Nucleus accumbens (tissue), 56 donors: Measurements from ENCODE around the gene CAPS.
A peak's percentile ranks its signal among the peaks of the same experiment; 100 is the strongest.

Experiments
- DNase-seq, 56 donors: peaks; one replicate each; lab custom pipeline; 2025; lab: John Stamatoyannopoulos, UW

The CAPS gene

GRCh38 chr19:5932609-5933262 is 18.7 kb downstream of the CAPS start:
- DNase-seq = peak in 11 of 56 donors; percentile 9 to 52 (median 23)

GRCh38 chr19:5933391-5934068 is 19.5 kb downstream of the CAPS start:
- no peak for DNase-seq

GRCh38 chr19:5934069-5934401 is 20.0 kb downstream of the CAPS start:
- no peak for DNase-seq

DNA sequence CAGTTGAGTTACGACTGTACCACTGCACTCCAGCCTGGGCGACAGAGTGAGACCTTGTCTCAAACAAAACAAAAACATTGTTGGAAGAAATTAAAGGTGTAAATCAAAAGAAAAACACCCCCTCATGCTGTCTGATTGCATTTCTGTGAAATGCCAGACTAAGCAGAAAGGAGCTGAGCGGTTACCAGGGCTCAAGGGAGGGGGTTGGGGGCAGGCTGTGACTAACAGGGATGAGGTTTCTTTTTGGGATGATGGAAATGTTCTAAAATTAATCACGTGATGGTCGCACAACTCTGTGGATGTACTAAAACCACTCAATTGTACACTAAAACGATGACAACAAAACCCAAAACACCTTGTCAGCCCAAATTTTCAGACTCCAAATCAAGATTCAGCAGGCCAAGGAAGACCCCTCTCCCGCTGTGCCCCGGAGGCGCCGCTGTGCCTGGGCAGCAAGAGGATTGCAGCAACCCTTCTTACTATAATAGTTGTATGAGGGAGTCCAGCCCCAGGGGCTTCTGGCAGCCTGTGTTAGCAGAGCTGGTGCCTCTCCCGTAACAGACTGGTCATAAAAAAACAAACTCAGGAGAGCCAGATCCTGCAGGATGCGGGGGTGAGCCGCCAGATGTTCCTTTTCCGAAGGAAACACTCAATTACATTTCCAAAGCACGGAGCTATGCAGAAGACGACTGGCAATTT is 20.9 kb downstream of the CAPS start:
- no peak for DNase-seq

- no peak for DNase-seq
Measured at GRCh38 chr19:5935473-5936291, 21.6 kb downstream of the CAPS start.

GRCh38 chr19:5936292-5936592 is 22.2 kb downstream of the CAPS start:
- DNase-seq = no peak

GRCh38 chr19:5937550-5937949 is 23.5 kb downstream of the CAPS start:
- no peak for DNase-seq

DNA sequence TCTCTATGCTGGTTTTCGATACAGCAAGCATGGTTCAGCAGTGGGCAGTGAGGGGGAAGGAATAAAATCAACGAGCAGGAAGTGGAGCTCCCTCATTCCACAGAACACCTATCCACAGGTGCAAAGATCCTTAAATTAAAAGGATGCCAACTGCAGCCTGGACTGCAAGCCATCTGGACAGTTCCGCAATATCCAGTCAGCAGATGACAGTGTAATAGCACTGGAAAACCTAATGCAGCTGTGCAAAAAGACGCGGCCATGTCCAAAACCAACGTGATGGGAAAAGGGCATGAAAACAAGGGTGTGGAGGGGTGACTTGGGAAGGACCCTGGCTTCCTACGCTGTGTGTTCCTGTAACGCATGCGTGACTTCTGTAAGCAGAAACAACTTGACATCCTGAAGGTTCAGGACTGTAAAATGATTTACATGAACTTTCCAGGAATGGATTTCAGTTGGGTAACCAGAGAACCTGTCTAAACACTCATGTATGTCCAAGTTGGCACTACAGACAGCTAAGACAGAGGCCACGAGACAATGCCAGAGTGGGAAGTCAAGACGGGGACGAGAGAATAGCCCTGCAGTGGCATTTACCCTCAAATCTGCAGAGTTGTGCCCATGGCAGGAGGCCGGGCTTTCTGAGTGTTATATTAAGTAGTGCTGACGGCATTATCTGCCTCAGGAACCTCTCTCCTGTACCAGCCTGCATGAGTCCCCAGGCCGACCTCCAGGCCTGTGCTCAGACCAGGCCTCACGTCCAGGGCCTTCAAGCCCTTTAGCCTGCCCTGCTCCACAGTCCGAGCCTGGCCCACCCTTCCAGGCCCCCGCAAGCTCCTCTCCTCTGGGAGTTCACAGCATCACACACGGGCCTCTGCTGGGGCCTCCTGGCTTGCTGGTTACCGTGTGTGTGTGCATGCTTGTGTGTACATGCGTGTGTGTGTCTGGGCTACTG is 26.5 kb downstream of the CAPS start:
- DNase-seq = no peak

DNA sequence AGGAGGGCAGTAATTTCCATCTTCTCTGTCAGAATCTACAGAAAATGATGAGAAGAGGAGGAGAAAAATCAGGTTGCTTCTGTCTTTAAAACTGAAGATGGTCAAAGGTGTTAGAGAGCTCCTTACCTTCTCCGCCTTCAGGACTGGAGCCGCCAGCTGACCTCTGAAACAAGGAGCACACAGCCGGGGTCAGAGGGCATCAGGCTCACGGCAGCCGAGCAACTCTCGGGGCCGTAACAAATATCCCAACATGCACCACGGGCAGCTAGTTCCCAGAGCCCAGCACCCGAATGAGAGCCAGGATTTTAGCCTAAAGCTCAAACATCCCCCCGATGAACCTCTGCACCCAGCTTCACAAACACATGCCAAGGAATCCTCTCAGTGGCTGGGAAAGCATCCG is 27.6 kb downstream of the CAPS start:
- no peak for DNase-seq

- no peak for DNase-seq
Measured at GRCh38 chr19:5943045-5943444, 29.0 kb downstream of the CAPS start.

DNA sequence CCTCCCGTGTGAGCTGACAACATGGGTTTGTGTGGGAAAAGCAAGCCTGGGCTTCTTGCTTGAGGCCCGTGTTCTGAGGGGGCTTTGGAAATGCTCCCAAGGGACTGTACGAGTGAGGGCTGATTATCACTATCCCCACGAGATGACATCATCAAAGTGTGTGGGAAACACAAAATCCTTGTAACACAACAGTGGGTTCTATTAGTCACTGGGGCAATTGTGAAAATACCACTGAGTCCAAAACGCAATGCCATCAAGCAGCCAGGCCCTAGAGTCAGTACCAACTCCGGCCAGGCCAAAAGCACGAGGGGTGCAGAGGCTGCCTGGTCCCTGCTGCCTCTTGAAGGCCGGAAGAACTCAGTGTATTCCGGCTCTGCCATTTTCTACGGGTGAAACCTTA is 29.6 kb downstream of the CAPS start:
- DNase-seq = no peak

DNA sequence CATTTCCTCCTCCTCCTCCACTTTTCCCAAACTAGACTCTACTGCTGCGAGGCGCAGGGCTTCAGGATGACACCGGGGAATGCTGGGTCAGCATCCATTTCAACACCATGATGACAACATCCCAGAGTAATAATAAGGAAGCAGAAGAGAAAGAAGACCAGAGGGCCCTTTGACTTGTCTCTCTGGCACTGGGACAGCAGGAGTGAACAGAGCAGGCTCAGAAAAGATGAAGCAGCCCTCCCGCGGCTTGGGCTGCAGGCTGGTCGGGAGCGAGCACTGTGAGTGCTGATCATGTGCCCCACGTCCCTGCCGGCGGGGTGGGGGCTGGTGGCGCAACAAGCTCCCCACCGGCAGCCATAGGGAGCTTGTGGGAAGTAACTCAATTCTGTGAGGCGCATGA is 33.4 kb downstream of the CAPS start:
- peak in 54 of 56 donors; percentile 20 to 85 (median 68) for DNase-seq

GRCh38 chr19:5948752-5949564 is 34.9 kb downstream of the CAPS start:
- DNase-seq = peak in 5 of 56 donors; percentile 12 to 33 (median 18)

- peak in 5 of 56 donors; percentile 6 to 42 (median 16) for DNase-seq
Measured at GRCh38 chr19:5949792-5950305, 35.8 kb downstream of the CAPS start.

DNA sequence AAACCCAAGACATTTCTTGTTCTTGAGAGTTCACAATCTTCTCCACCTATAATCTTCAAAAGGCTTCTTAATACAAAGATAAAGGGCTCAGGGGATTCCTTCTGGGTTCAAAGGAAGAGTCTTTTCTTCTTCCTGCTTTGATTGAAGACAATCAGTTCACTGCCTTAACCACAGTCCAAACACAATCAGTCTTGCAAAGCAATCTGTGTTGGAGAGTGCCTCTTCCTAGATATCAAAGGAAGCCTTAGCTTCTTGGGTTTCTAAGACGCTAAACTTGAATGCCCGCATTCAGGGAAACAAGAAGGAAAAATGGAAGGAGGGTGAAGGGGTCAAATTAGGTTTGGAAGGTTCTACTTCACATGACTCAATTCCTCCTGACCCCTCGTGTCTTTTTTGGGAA is 36.7 kb downstream of the CAPS start:
- no peak for DNase-seq

GRCh38 chr19:5951338-5951861 is 37.3 kb downstream of the CAPS start:
- peak in 14 of 56 donors; percentile 7 to 49 (median 24) for DNase-seq

GRCh38 chr19:5952193-5953029 is 38.4 kb downstream of the CAPS start:
- no peak for DNase-seq
